Inferior parietal cortex (tissue), 1 donor: ENCODE measurements around the gene TBC1D16.
"Not testable (repeated sequence)": the region's sequence is repeated elsewhere in the genome, so short reads cannot be mapped to it uniquely, and the experiment has no call there.

Experiments
- DNase-seq: peaks from one replicate; pipeline ENCODE4 v3.0.0-alpha.2; 2016; ENCODE audit errors: extremely low spot score

Gene TBC1D16

GRCh38 chr17:79976451-79976850, 59.2 kb downstream of the TBC1D16 start:
- DNase-seq: no peak

DNA sequence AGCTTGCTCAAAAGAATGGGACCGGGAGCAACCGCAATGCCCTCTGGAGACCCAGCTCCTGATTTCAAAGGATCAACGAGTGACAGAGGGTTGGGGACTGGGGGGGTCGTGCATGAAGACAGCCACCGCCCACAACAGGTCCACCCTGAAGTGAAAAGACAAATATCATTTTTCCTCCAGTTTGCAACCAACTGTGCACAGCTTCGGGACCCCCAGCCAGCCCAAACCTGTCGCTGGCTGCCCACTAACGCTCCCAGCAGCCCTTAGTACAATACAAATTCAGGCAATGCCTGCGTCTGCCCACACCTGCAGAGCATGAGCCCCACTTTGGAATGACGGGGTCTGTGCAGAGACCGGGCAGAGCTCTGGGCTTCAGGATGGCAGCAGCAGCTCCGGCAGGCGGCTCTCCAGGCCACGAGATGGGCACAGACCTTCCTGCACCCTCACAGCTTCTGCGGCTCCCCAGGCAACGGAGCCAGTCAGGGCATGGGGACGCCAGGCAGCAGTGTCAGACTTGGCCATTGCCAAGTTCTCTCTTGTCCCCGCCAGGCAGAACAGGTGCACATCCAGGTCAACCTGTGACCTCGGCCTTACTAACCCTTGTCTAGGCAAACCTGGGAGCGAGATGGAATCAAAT, 60.1 kb downstream of the TBC1D16 start:
- no peak for DNase-seq

DNA sequence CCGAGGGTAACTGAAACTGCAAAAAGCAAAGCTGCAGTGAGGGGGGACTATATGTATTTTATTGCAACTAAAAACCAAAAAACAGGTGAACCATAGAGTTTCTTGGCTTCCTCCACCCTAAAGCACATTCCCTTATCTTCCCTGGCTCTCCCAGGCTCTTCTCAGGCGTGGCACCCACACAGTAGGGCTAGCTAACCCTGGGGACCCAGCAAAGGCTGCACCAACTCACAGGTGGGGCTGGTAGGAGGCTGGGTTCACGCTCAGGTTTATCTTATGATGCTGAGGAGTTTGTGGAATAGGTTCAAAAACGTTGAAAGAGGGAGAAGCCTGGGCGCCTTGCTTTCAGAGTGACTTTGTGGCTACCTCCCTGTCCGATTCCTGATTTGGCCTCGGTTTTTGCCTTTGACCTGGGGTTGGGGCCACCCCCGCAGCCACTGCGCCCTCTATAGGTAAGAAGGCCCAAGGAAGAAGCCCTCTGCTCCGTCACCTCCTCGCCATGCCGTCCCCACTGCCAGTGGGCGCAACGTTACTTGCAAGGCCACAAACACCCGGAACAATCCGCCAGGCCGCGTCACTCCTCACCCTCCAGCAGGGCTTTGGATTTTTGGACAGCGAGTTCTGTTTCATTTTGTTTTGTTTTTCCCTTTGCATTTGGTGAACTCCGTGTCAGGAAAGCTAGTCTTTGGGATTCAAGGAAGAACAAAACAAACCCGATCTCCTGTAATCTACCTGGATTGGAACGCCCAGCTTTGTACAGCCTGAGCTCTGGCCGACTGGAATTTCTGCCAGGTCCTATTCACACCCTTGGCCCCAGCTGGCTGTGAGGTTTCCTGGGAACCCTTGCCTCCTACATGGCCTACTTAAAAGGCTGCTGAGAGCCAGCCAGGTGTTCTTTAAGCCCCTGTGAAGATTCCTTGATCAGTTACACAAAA, 60.8 kb downstream of the TBC1D16 start:
- no peak for DNase-seq

DNA sequence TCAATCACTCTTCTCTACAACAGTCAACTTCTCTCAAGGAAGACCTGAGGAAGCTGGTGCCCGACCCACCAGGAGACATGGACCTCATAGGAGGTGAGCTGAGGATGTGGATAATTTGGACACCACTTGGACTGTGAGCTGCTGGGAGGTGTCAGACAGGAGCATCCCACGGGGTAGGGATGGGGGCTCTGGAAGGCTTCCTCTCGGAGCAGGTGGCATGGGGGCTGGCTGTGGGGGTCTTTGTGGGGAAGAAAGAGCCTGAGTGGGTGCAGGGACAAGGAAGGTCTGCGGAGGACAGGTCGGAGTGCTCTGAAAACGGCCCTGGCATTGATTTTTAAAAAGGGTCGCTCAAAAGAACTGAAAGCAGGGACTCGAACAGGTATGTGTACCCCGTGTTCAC, 64.0 kb downstream of the TBC1D16 start:
- no peak for DNase-seq

GRCh38 chr17:79970576-79971068, 65.0 kb downstream of the TBC1D16 start:
- DNase-seq: peak; percentile 73

- DNase-seq: no peak
Observed at GRCh38 chr17:79969906-79970305, 65.8 kb downstream of the TBC1D16 start.

DNA sequence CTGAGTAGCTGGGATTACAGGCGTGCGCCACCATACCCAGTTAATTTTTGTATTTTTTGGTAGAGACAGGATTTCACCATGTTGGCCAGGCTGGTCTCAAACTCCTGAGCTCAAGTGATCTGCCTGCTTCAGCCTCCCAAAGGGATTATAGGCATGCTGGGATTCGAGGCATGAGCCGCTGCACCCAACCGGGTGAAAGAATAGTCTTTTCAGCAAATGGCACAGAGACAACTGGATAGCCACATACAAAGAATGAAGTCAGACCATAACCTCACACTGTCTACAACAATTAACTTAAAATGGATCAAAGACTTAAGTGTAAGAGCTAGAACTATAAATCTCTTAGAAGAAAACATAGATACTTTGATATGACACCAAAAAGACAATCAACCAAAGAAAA, 67.6 kb downstream of the TBC1D16 start:
- no peak for DNase-seq

- DNase-seq: no peak
Observed at GRCh38 chr17:79966681-79967080, 69.0 kb downstream of the TBC1D16 start.

DNA sequence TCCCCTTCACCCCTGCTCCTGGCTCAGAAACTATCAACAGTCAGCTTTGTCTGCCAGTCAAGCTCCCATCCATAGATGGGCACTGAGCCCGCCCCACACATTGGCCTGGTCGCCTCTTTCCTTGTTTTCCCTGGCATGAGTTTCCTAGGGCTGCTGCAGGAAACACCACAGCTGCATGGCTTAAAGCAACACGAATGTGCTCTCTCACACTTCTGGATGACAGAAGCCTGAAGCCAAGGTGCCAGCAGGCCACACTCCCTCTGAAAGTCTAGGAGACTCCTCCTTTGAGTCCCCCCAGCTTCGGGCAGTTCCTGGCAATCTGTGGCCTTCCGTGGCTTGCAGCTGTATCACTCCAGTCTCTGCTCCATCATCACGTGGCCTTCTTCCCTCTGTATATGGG, 69.9 kb downstream of the TBC1D16 start:
- DNase-seq: peak; percentile 62

DNA sequence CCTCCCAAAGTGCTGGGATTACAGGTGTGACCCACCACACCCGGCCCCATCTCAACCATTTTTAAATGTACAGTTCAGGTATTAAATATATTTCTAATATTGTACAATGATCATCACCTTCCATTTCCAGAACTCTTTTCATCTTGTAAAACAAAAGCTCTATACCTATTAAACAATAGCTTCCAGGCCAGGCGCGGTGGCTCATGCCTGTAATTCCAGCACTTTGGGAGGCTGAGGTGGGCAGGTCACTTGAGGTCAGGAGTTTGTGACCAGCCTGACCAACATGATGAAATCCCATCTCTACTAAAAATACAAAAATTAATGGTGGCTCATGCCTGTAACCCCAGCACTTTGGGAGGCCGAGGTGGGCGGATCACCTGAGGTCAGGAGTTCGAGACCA, 73.2 kb downstream of the TBC1D16 start:
- not testable (repeated sequence) for DNase-seq

DNA sequence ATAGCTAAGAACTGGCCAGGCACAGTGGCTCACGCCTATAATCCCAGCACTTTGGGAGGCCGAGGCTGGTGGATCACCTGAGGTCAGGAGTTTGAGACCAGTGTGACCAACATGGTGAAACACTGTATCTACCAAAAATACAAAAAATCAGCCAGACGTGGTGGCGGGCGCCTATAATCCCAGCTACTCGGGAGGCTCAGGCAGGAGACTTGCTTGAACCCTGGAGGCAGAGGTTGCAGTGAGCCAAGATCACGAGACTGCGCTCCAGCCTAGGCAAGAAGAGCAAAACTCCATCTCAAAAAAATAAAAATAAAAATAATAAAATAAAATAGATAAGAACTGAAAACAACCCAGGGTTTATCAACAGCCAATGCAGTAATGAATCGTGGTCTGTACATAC, 74.1 kb downstream of the TBC1D16 start:
- DNase-seq: not testable (repeated sequence)

- DNase-seq: no peak
Observed at GRCh38 chr17:79960788-79961522, 74.7 kb downstream of the TBC1D16 start.

DNA sequence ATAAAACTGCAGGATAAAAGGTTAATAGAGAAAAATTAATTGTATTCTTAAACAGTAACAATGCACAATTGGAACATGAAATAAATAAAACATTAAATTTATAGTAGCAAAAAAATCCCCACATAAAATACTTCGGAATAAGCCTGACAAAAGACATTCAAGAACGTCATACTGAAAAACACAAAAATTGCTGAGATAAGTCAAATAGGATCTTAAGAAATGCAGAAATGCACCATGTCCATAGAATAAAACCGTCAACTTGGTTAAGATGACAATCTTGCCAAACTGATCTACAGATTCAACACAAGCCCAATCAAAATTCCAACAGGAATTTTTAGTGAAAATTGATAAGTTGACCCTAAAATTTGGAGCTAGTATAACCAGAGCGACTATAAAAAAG, 76.6 kb downstream of the TBC1D16 start:
- no peak for DNase-seq

- DNase-seq: no peak
Observed at GRCh38 chr17:79956853-79957252, 78.8 kb downstream of the TBC1D16 start.

DNA sequence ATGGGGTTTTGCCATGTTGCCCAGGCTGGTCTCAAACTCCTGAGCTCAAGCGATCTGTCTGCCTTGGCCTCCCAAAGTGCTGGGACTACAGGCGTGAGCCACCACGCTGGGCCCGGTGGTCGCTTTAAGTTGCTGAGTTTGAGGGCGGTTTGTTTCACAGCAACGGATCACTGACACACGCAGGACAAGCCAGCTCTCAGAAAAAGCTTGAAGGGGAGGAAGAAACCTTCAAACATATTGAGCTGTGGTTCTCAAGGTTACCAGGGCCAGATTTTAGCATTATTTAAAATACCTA, 79.3 kb downstream of the TBC1D16 start:
- DNase-seq: not testable (repeated sequence)

DNA sequence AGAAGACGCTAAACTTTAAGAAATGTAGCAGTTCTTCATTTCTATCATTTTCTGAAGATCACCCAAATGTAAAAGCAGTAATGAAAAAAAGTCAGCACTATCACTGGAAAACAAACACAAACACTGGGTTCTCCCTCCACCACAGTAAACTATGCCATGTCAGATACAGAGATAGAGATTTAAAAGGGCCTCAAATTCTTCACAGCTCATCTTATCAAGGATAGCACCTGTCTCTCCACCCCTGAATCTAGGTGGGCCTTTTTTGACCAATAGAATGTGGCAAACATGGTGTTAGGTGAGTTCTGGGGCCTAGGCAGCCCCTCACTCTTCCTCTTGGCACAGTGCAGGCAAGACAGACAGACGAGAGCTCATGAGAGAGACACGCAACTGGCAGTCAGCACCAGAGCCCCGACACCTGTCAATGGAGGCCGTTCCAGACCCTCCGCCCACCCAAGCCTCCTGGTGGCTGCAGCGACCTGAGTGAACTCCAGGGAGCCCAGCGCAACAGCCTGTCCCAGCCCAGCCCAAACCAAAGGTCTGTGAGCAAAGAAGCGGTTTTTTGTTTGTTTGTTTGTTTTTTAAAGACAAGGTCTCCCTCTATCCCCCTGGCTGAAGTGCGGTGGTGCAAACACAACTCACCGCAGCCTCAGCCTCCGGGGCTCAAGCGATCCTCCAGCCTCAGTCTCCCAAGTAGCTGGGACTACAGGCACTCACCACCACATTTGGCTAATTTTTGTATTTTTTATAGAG, 79.8 kb downstream of the TBC1D16 start:
- DNase-seq: no peak

DNA sequence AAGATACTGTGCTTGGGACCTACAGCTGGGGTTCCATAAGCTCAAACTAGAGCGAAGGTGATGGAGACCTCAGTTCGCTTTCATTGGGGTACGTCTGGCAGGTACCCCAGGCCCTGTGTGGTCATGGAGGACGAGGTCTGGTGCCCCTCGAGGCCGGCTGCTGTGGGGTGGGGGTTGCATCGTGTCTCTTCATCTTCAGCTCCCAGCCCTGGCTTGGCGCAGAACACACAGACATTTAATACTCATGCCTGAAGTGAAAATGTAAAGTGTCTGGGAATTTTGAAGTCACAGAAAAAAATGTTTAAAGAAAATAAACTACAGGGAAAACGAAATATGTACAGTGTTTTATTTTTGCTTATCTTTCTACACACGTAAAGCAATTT, 80.5 kb downstream of the TBC1D16 start:
- no peak for DNase-seq

DNA sequence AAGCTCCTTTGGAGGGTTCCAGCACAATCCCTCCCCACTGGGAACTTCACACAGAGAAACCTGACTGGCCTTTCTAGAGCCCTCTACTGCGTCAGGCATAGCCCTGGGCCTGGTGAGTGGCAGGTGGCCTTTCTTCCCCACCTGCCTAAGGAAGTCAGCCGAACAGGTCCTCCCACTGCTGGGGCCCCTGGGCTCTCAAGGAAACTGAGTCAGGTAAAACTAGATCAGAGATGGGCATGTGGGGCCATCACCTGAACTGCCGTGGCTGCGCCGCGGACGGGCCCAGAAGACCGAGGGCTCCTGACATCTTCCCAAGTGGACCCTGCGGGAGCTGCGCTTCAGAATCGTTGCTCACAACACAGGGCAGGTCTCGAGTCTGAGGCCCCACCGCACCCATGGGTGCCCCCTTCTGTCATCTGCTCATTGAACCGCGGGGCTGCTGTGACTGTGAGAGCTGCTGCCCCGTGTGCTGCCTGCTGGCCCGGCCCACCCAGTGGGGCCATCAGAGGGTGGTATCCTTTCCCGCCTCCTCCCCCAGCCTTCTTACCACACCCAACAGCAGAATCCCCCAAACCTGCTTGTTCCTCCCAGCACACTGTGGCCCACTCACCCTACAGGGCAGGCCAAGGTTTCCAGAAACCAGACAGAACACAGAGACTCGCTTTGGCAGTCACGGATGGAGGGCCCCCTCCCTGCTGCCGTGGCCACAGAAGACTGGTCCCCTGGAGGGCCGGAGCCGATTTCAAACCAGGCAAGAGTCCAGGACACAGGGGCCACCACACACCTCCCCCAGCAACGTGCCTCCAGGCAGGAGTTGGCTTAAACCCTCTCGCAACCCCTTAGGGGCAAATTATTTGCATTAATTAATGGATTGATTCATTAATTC, 81.1 kb downstream of the TBC1D16 start:
- no peak for DNase-seq

- DNase-seq: no peak
Observed at GRCh38 chr17:79953335-79953734, 82.3 kb downstream of the TBC1D16 start.

GRCh38 chr17:79952901-79953300, 82.8 kb downstream of the TBC1D16 start:
- DNase-seq: no peak
